Stimulated activated CD8-positive, alpha-beta memory T cell treated with anti-CD3 and anti-CD28 coated beads, Interleukin-7, amount 100 ng/mL, for 24 hours (primary cell): Measurements from ENCODE around the gene AKAP5.
A peak's percentile ranks its signal among the peaks of the same experiment; 100 is the strongest.
"Not testable (repeated sequence)": the region's sequence is repeated elsewhere in the genome, so short reads cannot be mapped to it uniquely, and the experiment has no call there.

Experiments
- DNase-seq: peaks from one replicate; pipeline ENCODE4 v3.0.0-alpha.2; 2020; ENCODE audit warnings: low read depth

Gene AKAP5

GRCh38 chr14:64503434-64504309, 38.4 kb downstream of the AKAP5 start, which contains the start of gene ZBTB25:
Gene ZBTB25 (minus strand): TSS chr14:64503838. CDS start chr14:64490533, 13,305 bp downstream.
- peak; percentile 90 for DNase-seq

- peak; percentile 65 for DNase-seq
Measured at GRCh38 chr14:64504310-64504896, 39.1 kb downstream of the AKAP5 start, which contains the start of gene ZBTB1. Gene ZBTB1 (plus strand): TSS chr14:64504770. CDS start chr14:64521505, 16,735 bp downstream.

GRCh38 chr14:64504897-64505794, 39.8 kb downstream of the AKAP5 start:
- DNase-seq: peak; percentile 63

- no peak for DNase-seq
Measured at GRCh38 chr14:64506721-64507120, 41.4 kb downstream of the AKAP5 start.

- DNase-seq: no peak
Measured at GRCh38 chr14:64507376-64508156, 42.3 kb downstream of the AKAP5 start.

GRCh38 chr14:64508215-64508776, 43.0 kb downstream of the AKAP5 start:
- no peak for DNase-seq

- DNase-seq: no peak
Measured at GRCh38 chr14:64509036-64509435, 43.7 kb downstream of the AKAP5 start.

- no peak for DNase-seq
Measured at GRCh38 chr14:64510825-64511671, 45.7 kb downstream of the AKAP5 start.

- no peak for DNase-seq
Measured at GRCh38 chr14:64513271-64513670, 48.0 kb downstream of the AKAP5 start.

- no peak for DNase-seq
Measured at GRCh38 chr14:64515053-64515452, 49.8 kb downstream of the AKAP5 start.

- no peak for DNase-seq
Measured at GRCh38 chr14:64516969-64517368, 51.7 kb downstream of the AKAP5 start.

- DNase-seq: not testable (repeated sequence)
Measured at GRCh38 chr14:64517667-64518066, 52.4 kb downstream of the AKAP5 start.

GRCh38 chr14:64518229-64518628, 52.9 kb downstream of the AKAP5 start:
- no peak for DNase-seq

- DNase-seq: no peak
Measured at GRCh38 chr14:64520699-64521098, 55.4 kb downstream of the AKAP5 start.

GRCh38 chr14:64522591-64523355, 57.5 kb downstream of the AKAP5 start:
- DNase-seq: no peak
